ENCODE measurements around the gene ZEB1.
"Not testable (repeated sequence)": the region's sequence is repeated elsewhere in the genome, so short reads cannot be mapped to it uniquely, and the experiment has no call there.

The ZEB1 gene

DNA sequence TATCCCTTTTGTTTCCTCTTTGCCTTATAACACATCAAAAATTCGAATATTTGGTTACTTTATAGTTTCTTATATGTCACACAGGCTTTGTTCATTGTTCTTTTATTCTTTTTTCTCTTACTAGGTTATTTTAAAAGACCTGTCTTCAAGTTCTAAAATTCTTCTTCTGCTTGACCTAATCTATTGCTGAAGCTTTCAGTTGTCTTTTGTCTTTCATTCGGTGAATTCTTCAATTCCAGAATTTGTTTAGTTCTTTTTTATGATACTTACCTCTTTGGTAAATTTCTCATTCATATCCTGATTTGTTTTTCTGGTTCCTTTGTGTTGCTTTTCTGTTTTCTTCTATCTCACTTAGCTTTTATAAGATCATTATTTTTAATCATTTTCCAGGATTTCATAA, 188.4 kb downstream of the ZEB1 start:
- no peak for DNase-seq (ENCODE audit: low spot score)

DNA sequence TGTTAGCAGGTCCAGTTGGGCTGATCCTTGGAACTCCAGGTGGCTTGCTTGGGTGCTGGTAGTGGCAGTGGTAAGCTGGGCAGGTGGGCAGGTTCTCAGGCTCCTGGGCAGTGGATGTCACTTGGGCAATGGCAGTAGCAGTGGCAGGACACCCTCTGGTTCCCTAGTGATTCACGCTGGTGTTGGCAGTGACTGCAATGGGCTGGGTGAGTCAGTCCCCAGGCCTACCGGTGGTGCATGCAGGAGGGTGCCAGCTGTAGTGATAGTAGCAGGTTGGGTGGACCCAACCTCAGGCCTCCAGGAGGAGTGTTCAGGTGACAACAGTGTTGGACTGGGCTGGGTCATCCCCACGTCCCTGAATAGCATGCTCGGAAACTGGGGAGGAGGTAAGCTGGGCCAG, 189.2 kb downstream of the ZEB1 start:
- no peak for DNase-seq (ENCODE audit: low spot score)

DNA sequence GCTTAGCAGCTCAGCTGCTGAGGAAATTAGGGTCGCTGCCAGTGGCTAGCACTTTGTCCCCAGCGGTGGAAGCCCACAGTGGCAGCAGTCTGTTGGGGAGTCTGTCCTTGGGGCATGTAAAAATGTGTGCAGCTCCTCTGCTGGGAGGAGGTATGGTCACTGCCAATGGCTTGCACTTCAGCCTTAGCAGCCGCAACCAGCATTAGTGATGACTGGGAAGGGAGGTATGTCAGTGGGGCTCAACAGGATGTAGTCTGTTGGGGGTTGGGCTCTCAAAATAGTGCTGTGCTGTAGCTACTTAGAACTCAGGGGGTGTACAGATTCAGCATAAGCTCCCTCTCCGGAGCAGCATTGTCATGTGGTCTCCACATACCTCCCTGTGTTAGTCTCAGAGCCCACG, 189.9 kb downstream of the ZEB1 start:
- DNase-seq (ENCODE audit: low spot score) = no peak

DNA sequence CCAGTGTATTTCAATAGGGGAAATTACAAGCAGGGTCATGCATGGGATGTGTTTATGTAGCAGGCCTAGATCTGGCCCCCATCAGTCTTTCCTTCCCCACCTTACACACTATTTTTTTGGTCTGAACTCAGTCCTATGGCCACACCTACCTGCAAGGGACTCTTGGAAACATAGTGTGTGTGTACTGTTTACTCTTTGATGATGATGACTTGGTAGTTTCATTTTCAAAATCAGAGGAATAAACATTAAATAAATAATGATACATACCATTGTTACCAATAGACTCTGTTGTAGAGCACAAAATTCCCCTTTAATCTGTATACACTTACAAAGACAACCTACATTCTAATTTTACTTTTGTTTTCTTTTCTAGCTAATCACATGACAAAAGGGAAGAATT, 191.0 kb downstream of the ZEB1 start:
- no peak for DNase-seq (ENCODE audit: low spot score)

DNA sequence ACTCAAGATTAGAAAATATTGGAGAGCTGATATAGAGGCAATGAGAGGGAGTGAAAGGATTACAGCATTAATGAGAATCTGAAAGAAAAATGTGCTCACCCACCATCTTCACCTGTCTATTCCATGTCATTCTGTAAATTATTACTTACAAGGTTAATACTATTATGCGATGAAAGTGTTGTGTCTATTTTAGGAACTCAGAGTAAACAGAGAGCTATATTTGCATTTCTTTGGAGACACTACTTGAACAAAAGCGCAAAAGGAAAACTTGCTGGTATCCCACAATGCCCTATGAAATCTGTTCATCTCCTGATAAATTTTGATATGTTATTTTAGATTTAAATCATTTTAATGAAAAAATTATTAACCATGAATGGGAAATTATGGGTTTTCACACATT, 196.1 kb downstream of the ZEB1 start:
- no peak for DNase-seq (ENCODE audit: low spot score)

DNA sequence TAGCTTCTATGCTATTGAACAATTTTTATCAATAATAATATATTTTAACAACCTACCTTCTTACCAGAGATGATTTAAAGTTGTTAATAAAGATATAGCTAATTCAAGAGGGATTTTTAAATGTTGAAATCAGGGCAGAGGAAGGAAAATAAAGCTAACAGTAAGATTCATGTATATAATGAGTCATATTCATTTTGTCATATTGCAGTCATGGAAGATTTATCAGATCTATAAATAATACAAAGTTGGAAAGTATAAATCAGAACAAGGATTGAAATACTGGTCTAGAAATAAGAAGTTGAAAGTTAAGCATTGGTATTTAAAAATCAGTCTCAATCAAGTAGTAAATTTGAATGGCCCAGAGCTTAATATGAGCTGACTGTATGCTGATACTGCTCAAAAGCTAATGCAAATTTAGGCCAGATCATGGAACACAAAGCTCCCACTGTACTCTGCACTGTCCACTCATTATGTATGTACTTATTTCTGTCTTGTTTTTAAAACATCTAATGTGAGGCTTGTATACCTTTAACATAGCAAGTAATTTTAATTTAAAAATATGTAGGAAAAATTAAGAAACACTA, 196.9 kb downstream of the ZEB1 start:
- no peak for DNase-seq (ENCODE audit: low spot score)

DNA sequence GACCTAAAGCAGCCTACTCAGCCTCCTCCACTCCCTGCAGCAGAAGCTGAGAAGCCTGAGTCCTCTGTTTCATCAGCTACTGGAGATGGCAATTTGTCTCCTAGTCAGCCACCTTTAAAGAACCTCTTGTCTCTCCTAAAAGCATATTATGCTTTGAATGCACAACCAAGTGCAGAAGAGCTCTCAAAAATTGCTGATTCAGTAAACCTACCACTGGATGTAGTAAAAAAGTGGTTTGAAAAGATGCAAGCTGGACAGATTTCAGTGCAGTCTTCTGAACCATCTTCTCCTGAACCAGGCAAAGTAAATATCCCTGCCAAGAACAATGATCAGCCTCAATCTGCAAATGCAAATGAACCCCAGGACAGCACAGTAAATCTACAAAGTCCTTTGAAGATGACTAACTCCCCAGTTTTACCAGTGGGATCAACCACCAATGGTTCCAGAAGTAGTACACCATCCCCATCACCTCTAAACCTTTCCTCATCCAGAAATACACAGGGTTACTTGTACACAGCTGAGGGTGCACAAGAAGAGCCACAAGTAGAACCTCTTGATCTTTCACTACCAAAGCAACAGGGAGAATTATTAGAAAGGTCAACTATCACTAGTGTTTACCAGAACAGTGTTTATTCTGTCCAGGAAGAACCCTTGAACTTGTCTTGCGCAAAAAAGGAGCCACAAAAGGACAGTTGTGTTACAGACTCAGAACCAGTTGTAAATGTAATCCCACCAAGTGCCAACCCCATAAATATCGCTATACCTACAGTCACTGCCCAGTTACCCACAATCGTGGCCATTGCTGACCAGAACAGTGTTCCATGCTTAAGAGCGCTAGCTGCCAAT, 202.2 kb downstream of the ZEB1 start:
- no peak for DNase-seq (ENCODE audit: low spot score)

DNA sequence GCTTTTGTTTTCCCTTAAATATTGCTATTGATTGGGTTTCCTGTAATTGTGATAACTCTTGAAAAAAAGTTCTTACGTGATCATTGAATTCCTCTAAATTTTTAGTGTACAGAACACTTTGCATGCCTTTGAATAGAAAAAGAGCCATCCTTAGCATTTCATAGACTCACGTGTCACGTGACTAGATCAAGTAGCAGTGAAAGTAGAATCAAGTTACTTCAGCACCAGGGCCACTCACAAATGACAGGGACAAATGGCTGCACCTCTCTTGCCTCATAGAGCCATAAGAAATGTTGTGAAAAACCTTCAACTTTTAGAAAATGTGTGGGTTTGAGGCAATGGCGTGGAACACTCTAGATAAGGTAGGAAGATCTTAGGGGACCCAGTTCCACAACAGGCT, 203.8 kb downstream of the ZEB1 start:
- no peak for DNase-seq (ENCODE audit: low spot score)

DNA sequence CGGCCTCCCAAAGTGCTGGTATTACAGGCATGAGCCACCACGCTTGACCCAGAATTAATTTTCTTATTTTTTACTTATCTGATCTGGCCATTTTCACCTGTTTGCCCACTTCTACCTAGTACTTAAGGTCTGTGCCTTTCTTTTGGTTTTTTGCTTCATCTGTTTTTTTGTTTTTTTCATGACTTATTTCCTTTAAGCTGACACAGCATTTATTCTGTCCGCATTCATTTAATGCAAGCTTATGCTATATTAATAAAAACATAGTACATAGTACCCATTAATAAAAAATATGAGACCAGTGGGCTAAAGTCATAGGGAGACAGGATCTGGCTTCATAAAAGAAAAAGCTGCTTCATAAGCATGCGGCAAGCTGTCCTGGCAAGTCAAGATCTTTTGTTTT, 205.4 kb downstream of the ZEB1 start:
- DNase-seq (ENCODE audit: low spot score) = no peak

DNA sequence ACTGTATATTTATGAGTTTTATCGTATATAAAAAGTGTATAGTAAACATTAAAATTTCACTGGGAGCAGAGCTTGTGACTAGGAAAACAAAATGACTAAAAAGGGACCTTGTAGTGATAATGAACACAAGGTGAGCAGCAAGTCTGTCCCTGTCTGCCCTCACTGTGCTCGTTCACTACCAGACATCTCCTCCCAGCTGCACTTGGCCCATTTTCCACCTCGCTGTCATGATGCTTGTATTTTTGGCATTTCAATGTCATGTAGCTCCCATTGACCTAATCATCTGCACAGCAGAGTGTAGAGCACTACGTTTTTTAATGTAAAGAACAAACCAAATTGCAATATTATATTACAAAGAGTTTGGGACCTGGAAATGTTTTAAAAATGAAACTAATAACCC, 207.2 kb downstream of the ZEB1 start:
- DNase-seq (ENCODE audit: low spot score) = no peak

DNA sequence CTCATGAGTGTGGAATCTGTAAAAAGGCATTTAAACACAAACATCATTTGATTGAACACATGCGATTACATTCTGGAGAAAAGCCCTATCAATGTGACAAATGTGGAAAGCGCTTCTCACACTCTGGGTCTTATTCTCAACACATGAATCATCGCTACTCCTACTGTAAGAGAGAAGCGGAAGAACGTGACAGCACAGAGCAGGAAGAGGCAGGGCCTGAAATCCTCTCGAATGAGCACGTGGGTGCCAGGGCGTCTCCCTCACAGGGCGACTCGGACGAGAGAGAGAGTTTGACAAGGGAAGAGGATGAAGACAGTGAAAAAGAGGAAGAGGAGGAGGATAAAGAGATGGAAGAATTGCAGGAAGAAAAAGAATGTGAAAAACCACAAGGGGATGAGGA, 207.7 kb downstream of the ZEB1 start:
- no peak for DNase-seq (ENCODE audit: low spot score)

DNA sequence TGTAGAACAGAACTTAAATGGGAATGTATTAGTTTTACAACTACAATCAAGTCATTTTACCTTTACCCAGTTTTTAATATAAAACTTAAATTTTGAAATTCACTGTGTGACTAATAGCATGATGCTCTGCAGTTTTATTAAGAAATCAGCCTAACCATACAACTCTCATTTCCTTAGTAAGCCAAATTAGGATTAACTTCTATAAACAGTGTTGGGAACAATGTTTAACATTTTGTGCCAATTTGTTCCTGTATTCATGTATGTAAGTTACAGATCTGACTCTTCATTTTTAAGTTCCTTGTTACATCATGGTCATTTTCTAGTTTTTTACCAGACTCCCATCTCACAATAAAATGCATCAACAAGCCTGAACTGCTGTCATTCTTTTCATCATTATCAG, 209.8 kb downstream of the ZEB1 start:
- DNase-seq (ENCODE audit: low spot score) = no peak

DNA sequence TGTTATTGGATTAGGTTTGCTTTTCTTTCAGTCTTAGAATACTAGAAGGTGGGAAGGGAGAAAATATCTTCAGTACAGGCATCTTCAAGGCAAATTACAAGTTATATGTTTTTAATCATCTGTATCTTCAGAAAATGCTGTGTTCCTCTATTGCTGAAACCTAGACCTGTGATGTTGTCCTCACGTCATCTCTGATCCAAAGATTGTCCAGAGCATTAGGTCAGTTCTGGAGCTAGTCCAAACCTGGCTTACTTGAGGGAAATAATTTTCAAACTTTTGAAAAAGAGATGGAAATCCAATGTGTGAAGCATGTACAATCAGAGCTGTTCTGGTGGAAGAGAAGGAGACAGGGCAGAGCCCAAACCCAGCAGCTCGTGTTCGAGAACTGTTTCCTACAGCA, 217.3 kb downstream of the ZEB1 start:
- DNase-seq (ENCODE audit: low spot score) = no peak

DNA sequence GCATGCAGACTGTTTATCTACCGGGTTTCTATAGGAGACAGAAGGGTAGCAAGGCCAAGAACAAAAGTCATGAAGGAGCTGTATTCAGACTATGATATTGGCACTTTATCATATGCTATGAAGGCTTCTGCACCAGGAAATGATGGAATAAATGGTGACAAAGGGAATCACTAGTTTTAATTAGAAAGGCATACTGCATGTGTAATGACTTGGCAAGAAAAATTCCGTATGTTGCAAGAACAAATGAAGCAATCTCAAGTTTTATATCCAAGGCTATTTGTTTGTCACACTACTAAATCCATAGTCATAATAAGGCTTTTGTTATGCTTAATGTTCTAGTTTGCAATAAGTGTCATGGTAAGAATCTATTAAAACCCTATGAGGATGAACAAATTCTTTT, 230.9 kb downstream of the ZEB1 start:
- DNase-seq (ENCODE audit: low spot score) = no peak

DNA sequence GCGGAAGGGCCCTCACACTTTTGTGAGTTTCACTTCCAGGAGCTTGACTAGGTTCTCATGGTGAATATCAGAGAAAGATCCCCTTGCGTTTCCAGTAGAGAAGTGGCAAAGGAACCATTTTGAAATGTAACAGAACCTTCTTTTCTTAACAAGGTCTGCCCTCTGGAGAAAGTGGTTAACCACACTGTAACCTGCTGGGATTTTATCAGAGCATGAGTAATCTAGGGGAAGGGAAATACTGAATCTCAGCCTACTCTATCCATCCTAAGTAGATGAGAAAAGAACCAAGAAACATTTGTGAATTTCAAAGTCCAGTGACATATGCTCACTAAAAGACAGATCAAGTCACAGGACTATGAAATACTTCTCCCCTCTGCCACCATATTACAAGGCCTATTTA, 235.5 kb downstream of the ZEB1 start:
- no peak for DNase-seq (ENCODE audit: low spot score)

DNA sequence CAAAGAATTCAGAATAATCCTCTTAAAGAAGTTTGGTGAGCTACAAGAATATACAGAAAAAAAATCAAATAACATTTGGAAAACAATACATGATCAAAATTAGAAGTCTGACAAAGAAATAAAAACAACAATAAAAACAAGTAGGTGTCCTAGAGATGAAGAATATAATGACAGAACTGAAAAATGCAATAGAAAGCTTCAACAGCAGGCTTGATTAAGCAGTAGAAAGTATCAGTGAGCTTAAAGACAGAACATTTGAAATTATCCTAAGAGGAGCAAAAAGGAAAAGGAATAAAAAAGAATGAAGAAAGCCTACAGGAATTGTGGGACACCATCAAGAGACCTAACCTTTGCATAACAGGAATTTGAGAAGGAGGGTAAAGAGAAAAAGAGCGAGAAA, 238.8 kb downstream of the ZEB1 start:
- no peak for DNase-seq (ENCODE audit: low spot score)

DNA sequence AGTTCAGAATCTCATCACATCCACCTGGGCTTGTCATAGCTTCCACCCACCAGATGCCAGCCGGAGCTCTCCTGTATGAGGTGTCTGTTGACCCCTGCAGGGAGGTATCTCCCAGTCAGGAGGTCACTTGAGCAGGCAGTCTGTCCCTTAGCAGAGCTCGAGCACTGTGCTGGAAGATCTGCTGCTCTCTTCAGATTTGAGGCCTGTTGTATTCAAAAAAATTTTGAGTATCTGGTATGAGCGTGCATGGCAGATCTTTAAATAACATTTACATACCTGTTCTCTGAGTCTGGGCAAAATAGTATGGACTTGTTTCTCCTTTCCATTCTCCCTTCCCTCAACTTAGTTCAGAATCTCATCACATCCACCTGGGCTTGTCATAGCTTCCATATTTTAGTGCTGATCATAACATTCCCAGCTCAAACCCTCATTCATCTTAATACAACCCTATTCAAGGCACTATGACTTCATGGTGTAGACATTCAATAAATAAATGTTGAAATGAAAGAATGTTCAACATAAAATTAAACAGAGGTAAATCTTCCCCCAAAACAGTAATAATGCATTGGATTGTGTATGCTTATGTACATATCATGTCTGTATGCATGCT, 249.3 kb downstream of the ZEB1 start:
- DNase-seq (ENCODE audit: low spot score) = not testable (repeated sequence)

DNA sequence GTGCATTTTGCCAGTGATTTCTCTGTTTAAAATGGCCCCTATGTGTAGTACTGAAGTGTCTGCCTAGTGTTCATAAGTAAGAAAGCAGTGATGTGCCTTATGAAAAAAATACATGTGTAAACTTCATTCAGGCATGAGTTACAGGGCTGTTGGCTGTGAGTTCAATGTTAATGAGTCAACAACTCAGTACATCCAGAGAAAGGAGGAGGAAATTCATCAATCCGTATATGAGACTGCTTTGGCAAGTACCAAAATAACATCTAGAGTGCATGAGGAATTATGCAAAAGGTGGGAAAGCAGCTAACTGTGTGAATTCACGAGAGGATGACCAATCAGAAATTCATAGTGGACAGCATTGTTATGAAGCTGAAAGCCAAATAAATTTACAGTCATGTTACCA, 255.6 kb downstream of the ZEB1 start:
- no peak for DNase-seq (ENCODE audit: low spot score)

DNA sequence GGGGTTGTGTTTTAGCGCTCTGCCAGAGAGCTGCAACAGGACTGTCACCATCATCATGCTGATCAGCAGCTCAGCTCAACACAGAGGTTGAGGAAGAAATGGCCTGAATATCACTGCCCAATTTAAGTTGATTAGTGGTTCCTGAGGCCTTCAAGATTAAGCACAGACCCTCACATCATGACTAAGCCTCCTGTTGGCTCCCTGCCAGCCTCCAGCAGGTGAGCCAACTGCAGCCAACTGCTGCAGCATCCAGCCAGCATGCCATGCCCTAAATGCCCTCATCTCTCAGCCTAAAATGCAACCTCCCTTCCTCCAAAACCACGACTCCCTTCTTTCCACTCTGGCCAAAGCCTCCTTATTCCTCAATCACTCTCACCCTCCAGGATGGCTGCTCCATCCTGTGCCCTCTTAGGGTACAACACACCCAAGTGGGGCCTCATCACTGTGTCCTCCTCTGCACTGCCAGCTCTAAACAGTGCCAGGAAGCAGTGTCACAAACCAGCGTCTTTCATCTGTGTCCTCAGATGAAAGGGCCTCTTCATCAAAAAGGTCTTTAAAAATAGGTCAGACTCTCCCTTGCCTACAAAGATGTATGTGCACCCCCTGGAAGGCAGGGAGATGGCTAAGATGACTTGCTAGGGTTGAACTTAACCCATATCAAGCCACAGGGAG, 259.3 kb downstream of the ZEB1 start:
- DNase-seq (ENCODE audit: low spot score) = no peak

DNA sequence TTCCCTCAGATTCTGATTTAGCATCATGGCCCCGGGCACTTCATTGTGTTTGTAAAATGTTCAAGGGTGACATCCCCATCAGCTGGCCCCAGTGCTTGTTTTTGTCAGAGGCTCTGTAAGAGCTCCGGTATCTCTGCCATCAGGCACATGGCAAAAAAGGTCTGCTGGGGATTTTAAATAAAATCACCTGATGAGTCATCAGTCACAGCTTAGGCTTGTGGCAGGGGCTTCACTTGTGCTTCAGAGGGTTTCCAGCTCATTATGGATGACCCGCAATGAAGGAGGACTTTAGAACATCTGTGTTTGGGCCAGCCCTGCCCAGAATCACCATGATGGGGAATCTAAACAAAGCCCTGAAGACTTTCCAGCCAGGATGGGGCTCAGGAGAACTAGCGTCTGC, 259.9 kb downstream of the ZEB1 start:
- no peak for DNase-seq (ENCODE audit: low spot score)
